Measurements from ENCODE around the gene TGFBRAP1. TPM values are rescaled to one million over a fixed set of nuclear protein-coding genes. Genes with fewer than 3 reads are reported as not detected.

TGFBRAP1 gene
- total and polyA plus RNA-seq, 2 experiments from 2014 or later: 10.4 to 18.3 TPM

- Histone ChIP-seq H3K79me2 (no peaks in the 10 kb centered on the region), H3K4me3 (no peak overlapping the region), H3K27ac (no peak overlapping the region), H3K9me2 (replicated peaks; ENCODE audit: insufficient read depth) (no peaks in the 10 kb centered on the region), H4K20me1 (ENCODE audit: insufficient read depth, poor library complexity, severe bottlenecking) (no peaks in the 10 kb centered on the region), H3K4me2 (no peak overlapping the region), H3K4me1 (ENCODE audit: insufficient read depth) (no peaks in the 10 kb centered on the region), H2AFZ (no peak overlapping the region), H3K9me3 (ENCODE audit: low read depth) (no peaks in the 10 kb centered on the region), H3K36me3 (replicated peaks; ENCODE audit: insufficient read depth, low read depth) (no peaks in the 10 kb centered on the region), H3K27me3 (no peaks in the 10 kb centered on the region)
- 96% methylated on average over 21 of the region's 21 CpGs for WGBS (ENCODE audit: low lambda C conversion rate, missing lambda C conversion rate)
- TF ChIP-seq CTCF (IDR thresholded peaks at IDR 0.05; ENCODE audit: poor library complexity): no peak
- no peak for TF ChIP-seq EZH2phosphoT487 (IDR thresholded peaks at IDR 0.05; ENCODE audit: low read depth, severe bottlenecking, unreplicated experiment)
- no peak for TF ChIP-seq EZH2 (IDR thresholded peaks at IDR 0.05; ENCODE audit: borderline replicate concordance)
- no peak for DNase-seq (ENCODE audit: low spot score)
These were observed 60.1 kb downstream of the TGFBRAP1 start for GRCh38 chr2:105269426-105269825.

- Histone ChIP-seq H3K4me1 (ENCODE audit: insufficient read depth) (no peaks in the 10 kb centered on the region), H3K4me2 (no peak overlapping the region), H3K9me3 (ENCODE audit: low read depth) (no peaks in the 10 kb centered on the region), H4K20me1 (ENCODE audit: insufficient read depth, poor library complexity, severe bottlenecking) (no peaks in the 10 kb centered on the region), H3K4me3 (no peak overlapping the region), H3K27me3 (no peaks in the 10 kb centered on the region), H3K27ac (no peak overlapping the region), H2AFZ (no peak overlapping the region), H3K9me2 (replicated peaks; ENCODE audit: insufficient read depth) (no peaks in the 10 kb centered on the region), H3K79me2 (no peaks in the 10 kb centered on the region), H3K36me3 (replicated peaks; ENCODE audit: insufficient read depth, low read depth) (no peaks in the 10 kb centered on the region)
- DNase-seq (ENCODE audit: low spot score): no peak
- WGBS (ENCODE audit: low lambda C conversion rate, missing lambda C conversion rate): 79% methylated on average over 10 of the region's 10 CpGs
- TF ChIP-seq EZH2phosphoT487 (IDR thresholded peaks at IDR 0.05; ENCODE audit: low read depth, severe bottlenecking, unreplicated experiment) (no peak), EZH2 (IDR thresholded peaks at IDR 0.05; ENCODE audit: borderline replicate concordance) (no peak), CTCF (IDR thresholded peaks at IDR 0.05; ENCODE audit: poor library complexity) (no peak)
These were observed 66.9 kb downstream of the TGFBRAP1 start for GRCh38 chr2:105262651-105263091.

- Histone ChIP-seq H3K27ac (peak overlapping the region; percentile 71), H3K9me2 (replicated peaks; ENCODE audit: insufficient read depth) (no peaks in the 10 kb centered on the region), H4K20me1 (ENCODE audit: insufficient read depth, poor library complexity, severe bottlenecking) (no peaks in the 10 kb centered on the region), H3K4me3 (no peak overlapping the region), H3K4me1 (ENCODE audit: insufficient read depth) (peaks cover 4% of the 10 kb centered on the region), H2AFZ (no peak overlapping the region), H3K27me3 (no peaks in the 10 kb centered on the region), H3K36me3 (replicated peaks; ENCODE audit: insufficient read depth, low read depth) (no peaks in the 10 kb centered on the region), H3K4me2 (no peak overlapping the region), H3K79me2 (no peaks in the 10 kb centered on the region), H3K9me3 (ENCODE audit: low read depth) (no peaks in the 10 kb centered on the region)
- TF ChIP-seq EZH2phosphoT487 (IDR thresholded peaks at IDR 0.05; ENCODE audit: low read depth, severe bottlenecking, unreplicated experiment) (no peak), EZH2 (IDR thresholded peaks at IDR 0.05; ENCODE audit: borderline replicate concordance) (no peak), CTCF (IDR thresholded peaks at IDR 0.05; ENCODE audit: poor library complexity) (no peak)
- WGBS (ENCODE audit: low lambda C conversion rate, missing lambda C conversion rate): 51% methylated on average over 5 of the region's 5 CpGs
- peak; percentile 69 for DNase-seq (ENCODE audit: low spot score)
These were observed 68.5 kb downstream of the TGFBRAP1 start for GRCh38 chr2:105261061-105261460.

Measured in hepatocyte (in vitro differentiated cells).